Subcutaneous adipose tissue (tissue), 4 donors: ENCODE data around the gene MARCHF3. TPM values are rescaled to one million over a fixed set of nuclear protein-coding genes. Genes with fewer than 3 reads are reported as not detected.

Source experiments
- total RNA-seq, 4 donors: library from RNA; depleted of rRNA; stranded (reverse); fragments of >200 nt; gene quantifications; one replicate each; pipeline ENCODE4 v1.1.0, GENCODE V29; 2016
- TF ChIP-seq, protein P1 (sequence below): fragments of 450-650 bp; IDR thresholded peaks from one replicate; pipeline ENCODE4 v1.5.1; 2016; ENCODE audit warnings: low read depth, mild to moderate bottlenecking, control low read depth, antibody characterized with exemption, moderate library complexity

The MARCHF3 gene
- total RNA-seq, 4 donors from 2014 or later = 5.8 to 30.7 (median 14.6) TPM

DNA sequence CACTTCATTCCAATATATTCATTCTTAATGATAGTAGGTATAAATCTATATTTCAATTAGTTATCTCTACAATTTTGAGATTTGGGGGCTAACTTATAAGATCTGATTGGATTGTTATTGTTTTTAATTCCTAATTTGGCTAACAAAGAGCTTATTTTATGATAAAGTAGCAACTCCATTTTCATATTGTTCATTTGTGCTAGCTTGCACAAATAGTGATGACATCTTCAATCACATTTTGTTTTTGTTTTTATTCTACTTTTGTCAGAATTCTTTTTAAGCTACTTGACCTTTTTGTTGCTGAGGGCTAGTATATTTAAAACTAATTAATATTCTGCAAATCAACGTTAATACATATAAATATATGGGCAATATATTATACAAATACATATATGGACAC is 22.8 kb downstream of the MARCHF3 start:
- TF ChIP-seq, protein P1, sequence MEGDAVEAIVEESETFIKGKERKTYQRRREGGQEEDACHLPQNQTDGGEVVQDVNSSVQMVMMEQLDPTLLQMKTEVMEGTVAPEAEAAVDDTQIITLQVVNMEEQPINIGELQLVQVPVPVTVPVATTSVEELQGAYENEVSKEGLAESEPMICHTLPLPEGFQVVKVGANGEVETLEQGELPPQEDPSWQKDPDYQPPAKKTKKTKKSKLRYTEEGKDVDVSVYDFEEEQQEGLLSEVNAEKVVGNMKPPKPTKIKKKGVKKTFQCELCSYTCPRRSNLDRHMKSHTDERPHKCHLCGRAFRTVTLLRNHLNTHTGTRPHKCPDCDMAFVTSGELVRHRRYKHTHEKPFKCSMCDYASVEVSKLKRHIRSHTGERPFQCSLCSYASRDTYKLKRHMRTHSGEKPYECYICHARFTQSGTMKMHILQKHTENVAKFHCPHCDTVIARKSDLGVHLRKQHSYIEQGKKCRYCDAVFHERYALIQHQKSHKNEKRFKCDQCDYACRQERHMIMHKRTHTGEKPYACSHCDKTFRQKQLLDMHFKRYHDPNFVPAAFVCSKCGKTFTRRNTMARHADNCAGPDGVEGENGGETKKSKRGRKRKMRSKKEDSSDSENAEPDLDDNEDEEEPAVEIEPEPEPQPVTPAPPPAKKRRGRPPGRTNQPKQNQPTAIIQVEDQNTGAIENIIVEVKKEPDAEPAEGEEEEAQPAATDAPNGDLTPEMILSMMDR = no peak

DNA sequence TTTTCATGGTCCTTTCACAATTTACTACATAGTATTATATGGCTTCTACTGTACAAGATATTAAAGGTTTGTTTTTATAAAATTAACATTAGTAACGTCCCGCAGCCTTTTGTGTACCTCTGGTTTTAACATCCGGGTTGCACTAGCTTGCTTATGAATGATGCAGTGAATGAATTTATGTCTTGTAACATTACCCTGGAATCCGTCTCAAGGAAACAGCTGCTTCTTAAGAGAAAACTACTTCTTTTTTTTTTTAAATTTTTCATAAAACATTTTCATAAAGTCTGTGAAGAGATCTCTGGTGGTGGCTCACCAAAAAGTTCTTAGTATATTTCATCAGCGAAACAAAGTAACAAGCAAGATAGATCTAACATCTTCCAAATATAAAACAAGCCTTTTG is 23.6 kb downstream of the MARCHF3 start:
- TF ChIP-seq, protein P1 = no peak

DNA sequence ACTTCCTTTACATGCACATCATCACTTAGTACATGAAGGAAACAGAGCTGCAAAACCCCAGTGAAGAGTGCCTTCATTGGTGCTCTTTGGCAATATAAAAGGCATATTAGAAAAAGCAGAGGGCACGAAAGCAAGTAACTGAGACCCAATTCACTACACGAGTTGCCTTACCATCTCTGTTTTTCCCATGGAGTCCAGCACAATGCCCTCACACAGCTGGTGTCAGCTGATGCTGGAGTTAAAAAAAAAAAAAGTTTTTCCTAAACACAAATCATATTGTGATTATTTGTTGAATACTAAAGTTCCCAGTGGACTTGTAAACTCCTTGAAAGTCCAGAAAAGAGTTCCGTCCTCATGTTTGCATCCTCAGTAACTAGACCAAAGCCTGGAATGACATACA is 25.6 kb downstream of the MARCHF3 start:
- TF ChIP-seq, protein P1 = no peak

DNA sequence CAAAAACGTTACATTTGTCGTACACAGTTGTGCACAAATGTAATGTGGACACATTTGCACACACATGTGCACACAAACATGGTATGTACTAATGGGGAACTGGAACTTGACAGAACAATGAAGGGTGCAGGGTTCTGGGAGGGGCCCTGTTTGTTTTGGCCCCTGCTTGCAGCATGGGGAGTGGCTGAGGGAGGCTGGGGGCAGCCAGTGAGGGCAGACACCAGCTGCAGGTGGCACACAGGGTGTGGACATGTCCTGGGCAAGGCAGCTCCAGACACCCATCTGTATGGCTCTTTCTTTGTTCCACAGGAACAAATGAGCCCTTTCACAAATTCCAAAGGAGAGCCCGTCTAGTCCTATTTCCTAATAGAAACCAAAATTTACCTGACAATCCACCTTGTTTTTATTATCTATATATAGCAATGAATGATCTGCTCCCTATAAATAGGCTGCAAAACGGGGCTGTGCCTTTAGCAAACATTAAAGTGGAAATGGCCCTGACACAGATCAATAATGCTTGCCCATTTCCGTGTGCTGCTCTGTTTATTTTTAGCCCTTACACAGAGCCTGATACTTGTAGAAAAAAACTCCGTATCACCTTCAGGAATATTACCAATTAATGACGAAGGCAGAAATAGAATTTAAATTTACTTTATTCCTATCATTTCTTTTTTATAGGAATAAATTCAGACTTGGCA is 26.4 kb downstream of the MARCHF3 start:
- TF ChIP-seq, protein P1 = no peak

DNA sequence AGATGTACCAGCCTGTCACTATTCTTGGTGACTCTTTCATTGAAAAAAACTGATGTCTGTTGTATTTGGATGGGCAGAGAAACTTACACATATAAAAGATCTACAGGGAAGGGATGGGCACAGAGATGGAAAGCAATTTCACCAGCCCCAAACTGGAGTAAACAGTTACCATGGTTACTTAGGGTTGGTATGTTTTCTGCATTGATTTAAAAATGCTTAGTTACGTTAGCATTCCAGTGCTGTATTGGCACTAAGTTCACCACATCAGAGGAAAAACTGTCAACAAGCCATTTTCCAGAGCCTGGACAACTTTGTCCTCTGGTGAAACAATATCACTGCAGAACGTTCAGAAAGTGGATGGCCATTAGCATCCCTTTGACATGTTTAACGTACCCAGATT is 28.0 kb downstream of the MARCHF3 start:
- TF ChIP-seq, protein P1 = no peak

DNA sequence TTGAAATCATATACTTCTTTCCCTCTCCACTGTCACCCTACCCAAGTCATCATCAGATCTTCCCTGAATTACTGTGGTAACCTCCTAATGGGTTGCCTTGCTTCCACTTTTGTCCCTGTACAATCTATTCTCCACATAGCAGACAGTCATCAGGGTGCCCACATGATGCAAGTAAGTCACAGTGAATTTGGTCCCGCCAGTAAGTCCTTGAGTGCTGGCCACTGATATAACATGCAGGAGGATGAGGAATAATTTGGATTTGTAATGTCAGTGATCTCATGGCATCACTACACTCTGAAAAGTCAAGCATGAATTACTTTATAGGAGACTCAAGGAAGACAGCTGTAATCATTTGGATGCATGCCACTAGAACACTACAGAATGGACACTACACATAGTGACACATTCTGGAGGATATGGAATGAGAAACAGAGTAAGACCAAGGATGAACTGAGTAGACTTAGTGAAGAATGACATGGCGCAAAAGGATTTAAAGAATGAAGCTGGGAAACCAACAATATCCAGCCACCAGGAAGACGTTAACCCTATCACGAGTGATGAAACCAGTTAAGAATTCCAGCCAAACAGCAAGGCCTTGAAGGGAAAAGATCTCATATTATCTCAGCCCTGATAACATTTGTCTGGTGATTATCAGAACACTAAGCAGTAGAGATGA is 28.6 kb downstream of the MARCHF3 start:
- TF ChIP-seq, protein P1 = no peak

DNA sequence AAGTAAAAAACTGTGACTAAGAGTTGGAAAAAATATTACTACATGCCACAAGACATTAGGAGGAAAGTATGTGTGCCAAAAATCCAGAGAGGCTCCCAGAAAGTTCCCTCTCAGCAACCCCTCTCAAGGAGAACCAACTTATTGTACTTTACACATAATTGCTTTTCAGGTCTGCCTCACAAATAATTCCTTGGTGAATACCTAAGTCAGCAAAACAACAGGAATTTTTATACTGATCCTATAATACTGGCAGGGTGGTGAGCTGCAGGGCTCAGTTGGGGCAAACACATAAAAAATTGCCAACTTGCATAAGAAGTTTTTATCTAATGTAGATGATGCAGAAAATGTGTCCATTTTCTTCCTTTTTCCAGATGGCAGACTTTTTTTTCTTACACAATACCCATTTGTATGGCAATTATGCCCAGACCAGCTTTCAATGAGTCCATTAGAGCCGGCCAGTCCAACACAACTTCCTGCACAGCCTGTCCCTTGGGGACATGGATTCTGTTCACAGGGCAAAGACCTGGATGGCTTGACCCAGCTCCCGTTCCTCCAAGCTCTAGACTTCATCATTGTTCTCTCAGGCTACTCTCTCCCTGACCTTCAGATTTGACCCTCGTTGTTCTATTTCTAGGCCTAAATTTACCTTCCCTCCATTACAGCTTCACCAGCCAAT is 31.3 kb downstream of the MARCHF3 start:
- TF ChIP-seq, protein P1 = no peak
